ENCODE results near the gene PYGL.

The PYGL gene

GRCh38 chr14:50932592-50933495 is 11.4 kb downstream of the PYGL start:
- DNase-seq (ENCODE audit: low read depth), result no peak
- H3K4me3 ChIP-seq (ENCODE audit: low read depth, low read length), result no peak overlapping the region
- TF ChIP-seq, protein P1, sequence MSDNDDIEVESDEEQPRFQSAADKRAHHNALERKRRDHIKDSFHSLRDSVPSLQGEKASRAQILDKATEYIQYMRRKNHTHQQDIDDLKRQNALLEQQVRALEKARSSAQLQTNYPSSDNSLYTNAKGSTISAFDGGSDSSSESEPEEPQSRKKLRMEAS (IDR thresholded peaks at IDR 0.05; ENCODE audit: low read depth, low read length), result no peak
- TF ChIP-seq, protein P2, sequence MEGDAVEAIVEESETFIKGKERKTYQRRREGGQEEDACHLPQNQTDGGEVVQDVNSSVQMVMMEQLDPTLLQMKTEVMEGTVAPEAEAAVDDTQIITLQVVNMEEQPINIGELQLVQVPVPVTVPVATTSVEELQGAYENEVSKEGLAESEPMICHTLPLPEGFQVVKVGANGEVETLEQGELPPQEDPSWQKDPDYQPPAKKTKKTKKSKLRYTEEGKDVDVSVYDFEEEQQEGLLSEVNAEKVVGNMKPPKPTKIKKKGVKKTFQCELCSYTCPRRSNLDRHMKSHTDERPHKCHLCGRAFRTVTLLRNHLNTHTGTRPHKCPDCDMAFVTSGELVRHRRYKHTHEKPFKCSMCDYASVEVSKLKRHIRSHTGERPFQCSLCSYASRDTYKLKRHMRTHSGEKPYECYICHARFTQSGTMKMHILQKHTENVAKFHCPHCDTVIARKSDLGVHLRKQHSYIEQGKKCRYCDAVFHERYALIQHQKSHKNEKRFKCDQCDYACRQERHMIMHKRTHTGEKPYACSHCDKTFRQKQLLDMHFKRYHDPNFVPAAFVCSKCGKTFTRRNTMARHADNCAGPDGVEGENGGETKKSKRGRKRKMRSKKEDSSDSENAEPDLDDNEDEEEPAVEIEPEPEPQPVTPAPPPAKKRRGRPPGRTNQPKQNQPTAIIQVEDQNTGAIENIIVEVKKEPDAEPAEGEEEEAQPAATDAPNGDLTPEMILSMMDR (IDR thresholded peaks at IDR 0.05; ENCODE audit: low read depth, low read length), result no peak
- TF ChIP-seq POLR2A (IDR thresholded peaks at IDR 0.05; ENCODE audit: extremely low read depth, insufficient read length) (no peak), MYC (IDR thresholded peaks at IDR 0.05; ENCODE audit: low read depth, low read length) (no peak)

- TF ChIP-seq, protein P1 (IDR thresholded peaks at IDR 0.05; ENCODE audit: low read depth, low read length), result no peak
- TF ChIP-seq, protein P2 (IDR thresholded peaks at IDR 0.05; ENCODE audit: low read depth, low read length), result no peak
- TF ChIP-seq POLR2A (IDR thresholded peaks at IDR 0.05; ENCODE audit: extremely low read depth, insufficient read length) (no peak), MYC (IDR thresholded peaks at IDR 0.05; ENCODE audit: low read depth, low read length) (no peak)
- no peak for DNase-seq (ENCODE audit: low read depth)
- no peak overlapping the region for H3K4me3 ChIP-seq (ENCODE audit: low read depth, low read length)
These were observed 12.1 kb downstream of the PYGL start for GRCh38 chr14:50932156-50932555.

GRCh38 chr14:50931559-50931958 is 12.7 kb downstream of the PYGL start:
- TF ChIP-seq, protein P2 (IDR thresholded peaks at IDR 0.05; ENCODE audit: low read depth, low read length), result no peak
- no peak for TF ChIP-seq POLR2A (IDR thresholded peaks at IDR 0.05; ENCODE audit: extremely low read depth, insufficient read length)
- TF ChIP-seq MYC (IDR thresholded peaks at IDR 0.05; ENCODE audit: low read depth, low read length), result no peak
- TF ChIP-seq, protein P1 (IDR thresholded peaks at IDR 0.05; ENCODE audit: low read depth, low read length), result no peak
- DNase-seq (ENCODE audit: low read depth), result no peak
- no peak overlapping the region for H3K4me3 ChIP-seq (ENCODE audit: low read depth, low read length)

GRCh38 chr14:50929506-50929905 is 14.8 kb downstream of the PYGL start:
- no peak for DNase-seq (ENCODE audit: low read depth)
- TF ChIP-seq MYC (IDR thresholded peaks at IDR 0.05; ENCODE audit: low read depth, low read length) (no peak), POLR2A (IDR thresholded peaks at IDR 0.05; ENCODE audit: extremely low read depth, insufficient read length) (no peak)
- TF ChIP-seq, protein P2 (IDR thresholded peaks at IDR 0.05; ENCODE audit: low read depth, low read length), result no peak
- peak overlapping the region; percentile 52 for H3K4me3 ChIP-seq (ENCODE audit: low read depth, low read length)

- TF ChIP-seq MYC (IDR thresholded peaks at IDR 0.05; ENCODE audit: low read depth, low read length), result peak; percentile 66; the same call in 1 of the 2 replicates
- TF ChIP-seq, protein P1 (IDR thresholded peaks at IDR 0.05; ENCODE audit: low read depth, low read length), result peak; percentile 72
- TF ChIP-seq, protein P2 (IDR thresholded peaks at IDR 0.05; ENCODE audit: low read depth, low read length), result no peak
- TF ChIP-seq POLR2A (IDR thresholded peaks at IDR 0.05; ENCODE audit: extremely low read depth, insufficient read length), result no peak
- DNase-seq (ENCODE audit: low read depth), result peak; percentile 96
- H3K4me3 ChIP-seq (ENCODE audit: low read depth, low read length), result peak overlapping the region; percentile 52
These were observed 16.2 kb downstream of the PYGL start for GRCh38 chr14:50928002-50928635.
